ENCODE data around the gene RUNX2. TPM values are rescaled to one million over a fixed set of nuclear protein-coding genes. Genes with fewer than 3 reads are reported as not detected.

Gene RUNX2
- total RNA-seq, 4 donors from 2014 or later = 1.00 to 8.1 (median 3.6) TPM

DNA sequence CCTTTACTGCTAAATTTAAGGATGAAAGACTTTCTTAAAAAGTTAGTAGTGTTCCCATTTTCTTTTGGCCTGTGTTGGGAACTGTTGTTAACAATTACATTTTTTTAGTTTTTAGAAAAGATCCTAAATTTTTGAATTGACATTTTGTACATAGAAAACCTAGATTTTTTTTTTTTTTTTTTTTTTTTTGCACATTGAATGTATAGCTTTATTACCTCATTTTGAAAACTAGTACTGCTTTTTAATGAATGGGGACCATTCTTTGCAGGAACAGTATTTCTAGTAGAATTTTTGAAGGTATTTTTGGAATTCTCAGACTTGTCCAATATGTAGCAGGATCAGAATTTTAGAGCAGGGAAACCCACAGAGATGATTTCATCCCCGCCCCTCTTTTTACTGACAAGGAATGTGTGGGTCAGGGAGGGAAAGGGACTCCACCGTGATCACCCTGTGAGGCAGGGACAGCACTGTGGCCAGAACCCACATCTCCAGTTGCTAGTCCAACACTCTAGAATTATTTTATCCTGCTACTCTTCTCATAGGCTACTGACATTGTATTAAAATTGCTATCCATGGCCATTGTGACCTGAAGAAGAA lies 204.0 kb downstream of the RUNX2 start:
- Histone ChIP-seq H3K27me3 (no peaks in the 10 kb centered on the region), H3K9me3 (no peaks in the 10 kb centered on the region), H3K4me1 (peaks cover 0 to 18% (median 2%) of the 10 kb centered on the region in 4 donors), H3K4me3 (no peak overlapping the region), H3K36me3 (no peaks in the 10 kb centered on the region), H3K27ac (peak overlapping the region in 2 of 4 donors; percentile 32 to 44)
- intact Hi-C loops (cut with DNase I; ENCODE audit: low total_unique reads) = no loop called here
- DNase-seq = no peak
- in situ Hi-C loops (cut with MboI; ENCODE audit: low pct_ligation_motif_present in 1 of 4, low pct_unique_long_range_greater_than_20kb in 1 of 4, low sequenced_read_pairs in 3 of 4) = no loop called here
- WGBS, 2 donors (ENCODE audit: low coverage in 1 of 2) = 82 to 100% methylated on average over 2 of the region's 2 CpGs
- TF ChIP-seq POLR2AphosphoS5 (IDR thresholded peaks at IDR 0.05) (no peak), POLR2A (IDR thresholded peaks at IDR 0.05) (no peak), EP300 (IDR thresholded peaks at IDR 0.05; ENCODE audit: low read depth) (no peak)
- TF ChIP-seq, protein P1, sequence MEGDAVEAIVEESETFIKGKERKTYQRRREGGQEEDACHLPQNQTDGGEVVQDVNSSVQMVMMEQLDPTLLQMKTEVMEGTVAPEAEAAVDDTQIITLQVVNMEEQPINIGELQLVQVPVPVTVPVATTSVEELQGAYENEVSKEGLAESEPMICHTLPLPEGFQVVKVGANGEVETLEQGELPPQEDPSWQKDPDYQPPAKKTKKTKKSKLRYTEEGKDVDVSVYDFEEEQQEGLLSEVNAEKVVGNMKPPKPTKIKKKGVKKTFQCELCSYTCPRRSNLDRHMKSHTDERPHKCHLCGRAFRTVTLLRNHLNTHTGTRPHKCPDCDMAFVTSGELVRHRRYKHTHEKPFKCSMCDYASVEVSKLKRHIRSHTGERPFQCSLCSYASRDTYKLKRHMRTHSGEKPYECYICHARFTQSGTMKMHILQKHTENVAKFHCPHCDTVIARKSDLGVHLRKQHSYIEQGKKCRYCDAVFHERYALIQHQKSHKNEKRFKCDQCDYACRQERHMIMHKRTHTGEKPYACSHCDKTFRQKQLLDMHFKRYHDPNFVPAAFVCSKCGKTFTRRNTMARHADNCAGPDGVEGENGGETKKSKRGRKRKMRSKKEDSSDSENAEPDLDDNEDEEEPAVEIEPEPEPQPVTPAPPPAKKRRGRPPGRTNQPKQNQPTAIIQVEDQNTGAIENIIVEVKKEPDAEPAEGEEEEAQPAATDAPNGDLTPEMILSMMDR (IDR thresholded peaks at IDR 0.05) = no peak

DNA sequence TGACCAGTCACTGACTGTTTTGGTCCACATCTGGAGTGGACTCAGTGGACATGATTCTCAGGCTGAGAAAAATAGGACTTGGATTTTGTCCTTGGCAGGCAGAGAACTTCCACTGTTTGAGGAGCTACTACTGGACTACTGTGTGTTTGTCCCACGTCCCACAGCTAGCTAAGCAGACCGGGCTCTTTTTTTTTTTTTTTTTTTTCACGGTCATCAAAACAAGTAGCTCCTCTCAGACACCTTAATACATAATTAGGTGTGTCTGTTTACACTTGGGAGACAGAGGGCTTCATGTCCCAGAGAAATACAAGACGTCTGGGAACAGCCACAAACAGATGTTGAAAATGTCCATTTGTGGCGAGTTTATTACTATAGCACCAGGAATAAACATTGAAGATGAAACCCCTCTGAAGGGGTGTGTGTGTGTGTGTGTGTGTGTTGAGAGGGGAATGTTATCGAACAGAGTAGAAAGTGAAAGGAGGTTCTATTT lies 204.6 kb downstream of the RUNX2 start:
- DNase-seq = no peak
- no peaks in the 10 kb centered on the region for H3K9me3 ChIP-seq
- no peak overlapping the region for H3K4me3 ChIP-seq
- intact Hi-C loops (cut with DNase I; ENCODE audit: low total_unique reads) (no loop called here), in situ Hi-C loops (cut with MboI; ENCODE audit: low pct_ligation_motif_present in 1 of 4, low pct_unique_long_range_greater_than_20kb in 1 of 4, low sequenced_read_pairs in 3 of 4) (no loop called here)
- peak overlapping the region in 3 of 4 donors; percentile 8 to 44 (median 32) for H3K27ac ChIP-seq
- TF ChIP-seq POLR2AphosphoS5 (IDR thresholded peaks at IDR 0.05) = no peak
- H3K27me3 ChIP-seq = no peaks in the 10 kb centered on the region
- H3K36me3 ChIP-seq = no peaks in the 10 kb centered on the region
- H3K4me1 ChIP-seq = peaks cover 0 to 18% (median 2%) of the 10 kb centered on the region in 4 donors
- 21 to 26% methylated on average over 3 to 6 of the region's 6 CpGs for whole genome bisulfite sequencing, 2 donors (ENCODE audit: low coverage in 1 of 2)

DNA sequence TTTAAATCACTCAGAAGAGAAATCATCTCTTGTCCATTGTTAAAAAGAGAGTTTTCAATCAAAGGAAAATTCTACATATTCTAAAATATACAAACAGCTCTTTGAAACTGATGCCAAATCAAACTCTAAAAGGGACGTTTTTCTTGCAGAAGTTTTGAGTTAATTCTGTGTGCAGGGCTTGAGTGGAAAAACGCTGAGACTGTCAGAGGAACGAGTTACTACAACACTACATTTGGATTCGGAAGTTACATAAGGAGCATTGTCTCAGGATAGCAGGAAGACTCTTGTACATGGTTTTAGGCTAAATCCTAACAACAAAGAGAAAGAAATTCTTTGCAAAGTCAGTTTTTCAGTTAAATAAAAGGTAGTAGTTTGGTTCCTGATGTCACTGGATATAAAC lies 205.3 kb downstream of the RUNX2 start:
- DNase-seq = no peak
- intact Hi-C loops (cut with DNase I; ENCODE audit: low total_unique reads) (no loop called here), in situ Hi-C loops (cut with MboI; ENCODE audit: low pct_ligation_motif_present in 1 of 4, low pct_unique_long_range_greater_than_20kb in 1 of 4, low sequenced_read_pairs in 3 of 4) (no loop called here)
- 29 to 46% methylated on average over 4 of the region's 4 CpGs for WGBS, 2 donors (ENCODE audit: low coverage in 1 of 2)
- peak overlapping the region in 3 of 4 donors; percentile 8 to 44 (median 8) for H3K27ac ChIP-seq
- no peak overlapping the region for H3K4me3 ChIP-seq
- H3K9me3 ChIP-seq = no peaks in the 10 kb centered on the region
- H3K36me3 ChIP-seq = no peaks in the 10 kb centered on the region
- TF ChIP-seq, protein P1 (IDR thresholded peaks at IDR 0.05) = no peak
- TF ChIP-seq EP300 (IDR thresholded peaks at IDR 0.05; ENCODE audit: low read depth) (no peak), POLR2AphosphoS5 (IDR thresholded peaks at IDR 0.05) (no peak), POLR2A (IDR thresholded peaks at IDR 0.05) (no peak)
- peaks cover 0 to 18% (median 2%) of the 10 kb centered on the region in 4 donors for H3K4me1 ChIP-seq
- H3K27me3 ChIP-seq = no peaks in the 10 kb centered on the region

DNA sequence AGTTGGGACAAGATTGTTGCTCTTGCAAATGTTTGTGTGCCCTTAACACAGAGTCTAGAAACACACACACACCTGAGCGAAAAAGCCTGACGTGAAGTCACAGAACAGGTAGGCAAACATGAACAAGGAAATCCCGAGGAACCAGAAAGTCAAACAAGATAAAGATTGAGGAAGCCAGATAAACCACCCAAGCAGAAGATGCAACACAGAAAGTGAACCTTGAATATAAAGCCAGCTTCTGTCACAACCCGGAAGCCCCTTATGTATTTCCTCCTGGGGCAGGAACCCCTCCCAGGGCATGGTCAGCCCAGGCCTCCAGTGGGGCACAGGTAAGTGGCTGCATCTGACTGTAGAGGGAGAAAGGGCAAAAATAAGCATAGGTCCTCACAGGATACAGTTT lies 207.8 kb downstream of the RUNX2 start:
- Histone ChIP-seq H3K9me3 (no peaks in the 10 kb centered on the region), H3K27ac (peak overlapping the region in 3 of 4 donors; percentile 33 to 54 (median 39)), H3K27me3 (no peaks in the 10 kb centered on the region), H3K36me3 (no peaks in the 10 kb centered on the region), H3K4me1 (peaks cover 0 to 27% (median 6%) of the 10 kb centered on the region in 4 donors), H3K4me3 (no peak overlapping the region)
- 57 to 66% methylated on average over 3 to 4 of the region's 4 CpGs for WGBS, 2 donors (ENCODE audit: low coverage in 1 of 2)
- intact Hi-C loops (cut with DNase I; ENCODE audit: low total_unique reads) (no loop called here), in situ Hi-C loops (cut with MboI; ENCODE audit: low pct_ligation_motif_present in 1 of 4, low pct_unique_long_range_greater_than_20kb in 1 of 4, low sequenced_read_pairs in 3 of 4) (no loop called here)
- no peak for TF ChIP-seq POLR2A (IDR thresholded peaks at IDR 0.05)
- no peak for DNase-seq

DNA sequence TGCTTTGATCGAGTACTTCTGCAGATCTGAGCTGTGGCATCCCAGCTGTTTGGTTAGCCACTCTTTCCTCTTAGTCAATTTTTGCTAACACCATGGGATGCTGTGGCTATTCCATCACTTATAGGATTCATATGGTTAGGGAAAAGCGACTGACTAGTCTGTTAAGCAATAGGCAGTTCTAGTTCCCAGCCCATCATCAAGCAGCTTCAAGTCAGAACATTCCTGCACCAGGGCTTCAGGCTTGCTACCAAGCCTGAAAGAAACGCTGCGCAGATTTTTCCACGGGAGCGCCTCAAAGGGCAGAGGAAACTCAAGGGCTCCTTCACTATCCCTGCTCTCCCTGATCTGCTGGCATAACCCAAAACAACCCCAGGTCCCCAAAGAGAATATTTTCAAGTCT lies 209.4 kb downstream of the RUNX2 start:
- 96 to 98% methylated on average over 4 to 6 of the region's 6 CpGs for WGBS, 2 donors (ENCODE audit: low coverage in 1 of 2)
- Histone ChIP-seq H3K36me3 (no peaks in the 10 kb centered on the region), H3K27ac (no peak overlapping the region), H3K9me3 (no peaks in the 10 kb centered on the region), H3K4me1 (peaks cover 0 to 30% (median 7%) of the 10 kb centered on the region in 4 donors), H3K27me3 (no peaks in the 10 kb centered on the region), H3K4me3 (no peak overlapping the region)
- no peak for DNase-seq
- TF ChIP-seq POLR2AphosphoS5 (IDR thresholded peaks at IDR 0.05) (no peak), EP300 (IDR thresholded peaks at IDR 0.05; ENCODE audit: low read depth) (no peak), POLR2A (IDR thresholded peaks at IDR 0.05) (no peak)
- TF ChIP-seq, protein P1 (IDR thresholded peaks at IDR 0.05) = no peak
- intact Hi-C loops (cut with DNase I; ENCODE audit: low total_unique reads) = no loop called here
- in situ Hi-C loops (cut with MboI; ENCODE audit: low pct_ligation_motif_present in 1 of 4, low pct_unique_long_range_greater_than_20kb in 1 of 4, low sequenced_read_pairs in 3 of 4) = no loop called here
